ENCODE data around the gene RPL23.

DNA sequence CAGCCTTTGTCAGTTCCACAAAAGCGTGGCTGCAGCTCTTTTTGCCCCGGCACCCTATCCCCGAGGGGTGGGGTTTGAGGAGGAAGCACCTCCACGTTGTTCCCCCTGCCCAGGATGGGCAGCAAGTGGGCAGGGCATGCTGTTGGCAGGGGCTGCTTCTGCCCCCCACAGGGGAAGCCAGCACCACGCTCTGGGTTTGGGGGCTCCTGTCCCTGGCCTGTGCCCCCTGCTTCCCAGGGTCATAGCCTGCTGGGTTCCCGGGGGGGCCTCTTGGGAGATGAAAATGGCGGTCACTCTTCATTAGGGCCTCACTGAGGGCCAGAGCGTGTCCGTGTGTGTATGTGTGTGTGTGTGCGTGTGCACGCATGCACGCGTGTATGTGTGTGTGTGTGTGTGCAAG is 39.1 kb upstream of the RPL23 start:
- TF ChIP-seq EZH2phosphoT487 (IDR thresholded peaks at IDR 0.05; ENCODE audit: insufficient read depth, low read depth): no peak
- no peak for TF ChIP-seq EZH2 (IDR thresholded peaks at IDR 0.05; ENCODE audit: insufficient read depth, poor library complexity, severe bottlenecking)

Measured in GM23248 (cell line).